Astrocyte of the hippocampus (primary cell): ENCODE data around the gene ARHGAP22.
A peak's percentile ranks its signal among the peaks of the same experiment; 100 is the strongest.

Experiments
- DNase-seq: peaks from one replicate; pipeline ENCODE4 v3.0.0; 2011; ENCODE audit warnings: low read depth, low spot score

ARHGAP22 gene

GRCh38 chr10:48552946-48553564, 51.8 kb downstream of the ARHGAP22 start:
- no peak for DNase-seq

GRCh38 chr10:48551861-48552591, 52.8 kb downstream of the ARHGAP22 start:
- DNase-seq = peak; percentile 74

- no peak for DNase-seq
These were observed 53.9 kb downstream of the ARHGAP22 start for GRCh38 chr10:48550977-48551376.

- DNase-seq = no peak
These were observed 54.7 kb downstream of the ARHGAP22 start for GRCh38 chr10:48550071-48550691.

GRCh38 chr10:48549236-48549635, 55.6 kb downstream of the ARHGAP22 start:
- DNase-seq = no peak

GRCh38 chr10:48548531-48549135, 56.2 kb downstream of the ARHGAP22 start:
- no peak for DNase-seq

- DNase-seq = no peak
These were observed 56.9 kb downstream of the ARHGAP22 start for GRCh38 chr10:48547981-48548380.

GRCh38 chr10:48547061-48547895, 57.6 kb downstream of the ARHGAP22 start:
- DNase-seq = no peak

- DNase-seq = no peak
These were observed 59.3 kb downstream of the ARHGAP22 start for GRCh38 chr10:48545462-48546145.

GRCh38 chr10:48543182-48543844, 61.6 kb downstream of the ARHGAP22 start:
- no peak for DNase-seq

GRCh38 chr10:48542471-48543181, 62.2 kb downstream of the ARHGAP22 start:
- DNase-seq = no peak

GRCh38 chr10:48541144-48541795, 63.6 kb downstream of the ARHGAP22 start:
- no peak for DNase-seq

- no peak for DNase-seq
These were observed 66.3 kb downstream of the ARHGAP22 start for GRCh38 chr10:48538611-48539010.

GRCh38 chr10:48536916-48537890, 67.7 kb downstream of the ARHGAP22 start:
- DNase-seq = no peak

- DNase-seq = no peak
These were observed 68.7 kb downstream of the ARHGAP22 start for GRCh38 chr10:48536156-48536500.

- no peak for DNase-seq
These were observed 69.3 kb downstream of the ARHGAP22 start for GRCh38 chr10:48535416-48536155.

GRCh38 chr10:48533951-48534720, 70.7 kb downstream of the ARHGAP22 start:
- peak; percentile 91 for DNase-seq
